ENCODE data around the gene SH3D19. TPM values are rescaled to one million over a fixed set of nuclear protein-coding genes. Genes with fewer than 3 reads are reported as not detected.

Gene SH3D19
- total RNA-seq, 4 donors from 2014 or later, result 35.1 to 113 (median 38.6) TPM

DNA sequence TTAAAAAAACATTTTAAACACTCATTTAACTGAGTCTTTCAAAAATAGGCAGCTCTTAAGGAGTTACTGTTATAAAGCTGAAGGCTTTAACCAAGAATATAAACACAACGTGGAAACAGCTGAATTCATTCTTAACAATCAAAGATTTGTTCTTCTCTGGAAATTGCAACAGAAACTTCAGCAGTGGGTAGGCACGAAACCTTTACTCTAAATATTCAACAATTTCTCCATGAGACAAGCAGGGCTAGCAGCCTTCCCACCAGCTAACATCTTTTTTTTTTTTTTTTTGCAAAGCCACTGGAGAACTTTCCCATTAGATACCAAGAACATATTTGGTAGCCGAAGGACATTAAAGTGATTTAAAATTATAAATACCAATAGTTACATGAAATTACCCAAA lies 126.7 kb downstream of the SH3D19 start:
- intact Hi-C loops (cut with DNase I), result no loop called here
- Histone ChIP-seq H3K9me3 (no peaks in the 10 kb centered on the region), H3K27me3 (no peaks in the 10 kb centered on the region), H3K27ac (peak overlapping the region in 3 of 4 donors; percentile 74 to 87 (median 83)), H3K4me3 (peak overlapping the region in 1 of 4 donors; percentile 12), H3K4me1 (peaks cover 0 to 75% (median 32%) of the 10 kb centered on the region in 3 donors), H3K36me3 (no peaks in the 10 kb centered on the region)
- TF ChIP-seq POLR2A (IDR thresholded peaks at IDR 0.05), result no peak
- TF ChIP-seq, protein P1, sequence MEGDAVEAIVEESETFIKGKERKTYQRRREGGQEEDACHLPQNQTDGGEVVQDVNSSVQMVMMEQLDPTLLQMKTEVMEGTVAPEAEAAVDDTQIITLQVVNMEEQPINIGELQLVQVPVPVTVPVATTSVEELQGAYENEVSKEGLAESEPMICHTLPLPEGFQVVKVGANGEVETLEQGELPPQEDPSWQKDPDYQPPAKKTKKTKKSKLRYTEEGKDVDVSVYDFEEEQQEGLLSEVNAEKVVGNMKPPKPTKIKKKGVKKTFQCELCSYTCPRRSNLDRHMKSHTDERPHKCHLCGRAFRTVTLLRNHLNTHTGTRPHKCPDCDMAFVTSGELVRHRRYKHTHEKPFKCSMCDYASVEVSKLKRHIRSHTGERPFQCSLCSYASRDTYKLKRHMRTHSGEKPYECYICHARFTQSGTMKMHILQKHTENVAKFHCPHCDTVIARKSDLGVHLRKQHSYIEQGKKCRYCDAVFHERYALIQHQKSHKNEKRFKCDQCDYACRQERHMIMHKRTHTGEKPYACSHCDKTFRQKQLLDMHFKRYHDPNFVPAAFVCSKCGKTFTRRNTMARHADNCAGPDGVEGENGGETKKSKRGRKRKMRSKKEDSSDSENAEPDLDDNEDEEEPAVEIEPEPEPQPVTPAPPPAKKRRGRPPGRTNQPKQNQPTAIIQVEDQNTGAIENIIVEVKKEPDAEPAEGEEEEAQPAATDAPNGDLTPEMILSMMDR (IDR thresholded peaks at IDR 0.05), result no peak
- DNase-seq, result no peak
- WGBS, 2 donors, result 49 to 72% methylated on average over 3 of the region's 3 CpGs

DNA sequence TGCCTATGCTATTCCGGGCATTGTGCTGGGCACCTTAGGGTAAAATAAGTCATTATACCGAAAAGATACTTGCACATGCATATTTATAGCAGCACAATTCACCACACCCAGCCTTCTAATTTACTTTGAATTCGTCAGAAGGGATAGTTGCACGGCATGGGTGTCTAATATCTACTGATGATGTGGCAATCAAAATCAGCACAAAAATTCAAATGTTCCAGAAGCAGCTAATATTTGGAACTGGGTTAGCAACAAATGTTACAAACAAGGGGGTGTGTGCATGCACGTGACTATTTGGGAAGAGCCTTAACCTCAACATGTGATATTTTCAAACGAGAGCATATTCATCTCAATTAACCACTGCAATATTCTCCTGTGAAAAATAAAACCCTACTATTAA lies 128.2 kb downstream of the SH3D19 start:
- 34 to 59% methylated on average over 6 of the region's 6 CpGs for WGBS, 2 donors
- Histone ChIP-seq H3K9me3 (no peaks in the 10 kb centered on the region), H3K27me3 (no peaks in the 10 kb centered on the region), H3K27ac (peak overlapping the region; percentile 71 to 87 (median 80)), H3K4me3 (peak overlapping the region in 1 of 4 donors; percentile 30), H3K4me1 (peaks cover 0 to 74% (median 31%) of the 10 kb centered on the region in 3 donors), H3K36me3 (no peaks in the 10 kb centered on the region)
- no peak for DNase-seq
- intact Hi-C loops (cut with DNase I), result no loop called here
- TF ChIP-seq, protein P1 (IDR thresholded peaks at IDR 0.05), result no peak
- no peak for TF ChIP-seq POLR2A (IDR thresholded peaks at IDR 0.05)

DNA sequence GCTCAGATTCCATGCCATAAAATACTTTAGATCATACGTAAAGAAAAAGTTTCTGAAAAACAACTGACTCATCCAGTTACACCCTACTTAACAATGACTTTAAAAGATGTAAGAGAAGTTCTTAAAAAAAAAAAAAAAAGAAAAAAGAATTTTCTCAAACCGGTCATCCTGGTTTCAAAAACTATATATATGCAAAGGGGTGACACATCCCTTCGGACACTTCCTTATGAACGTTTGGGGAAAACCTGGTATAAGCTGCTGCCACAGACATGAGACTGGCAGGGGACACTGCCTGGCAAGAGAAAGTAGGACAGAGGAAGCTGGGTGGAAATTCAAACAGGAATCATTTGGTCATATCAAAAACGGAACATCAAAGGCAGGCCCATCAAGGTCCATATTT lies 129.6 kb downstream of the SH3D19 start:
- H3K4me1 ChIP-seq, result peaks cover 0 to 69% (median 31%) of the 10 kb centered on the region in 3 donors
- no peak for DNase-seq
- H3K36me3 ChIP-seq, result no peaks in the 10 kb centered on the region
- WGBS, 2 donors, result 10 to 14% methylated on average over 5 of the region's 5 CpGs
- no peak overlapping the region for H3K4me3 ChIP-seq
- H3K9me3 ChIP-seq, result no peaks in the 10 kb centered on the region
- H3K27ac ChIP-seq, result peak overlapping the region; percentile 61 to 87 (median 81)
- no peaks in the 10 kb centered on the region for H3K27me3 ChIP-seq
- intact Hi-C loops (cut with DNase I), result no loop called here
- TF ChIP-seq, protein P1 (IDR thresholded peaks at IDR 0.05), result no peak
- no peak for TF ChIP-seq POLR2A (IDR thresholded peaks at IDR 0.05)

DNA sequence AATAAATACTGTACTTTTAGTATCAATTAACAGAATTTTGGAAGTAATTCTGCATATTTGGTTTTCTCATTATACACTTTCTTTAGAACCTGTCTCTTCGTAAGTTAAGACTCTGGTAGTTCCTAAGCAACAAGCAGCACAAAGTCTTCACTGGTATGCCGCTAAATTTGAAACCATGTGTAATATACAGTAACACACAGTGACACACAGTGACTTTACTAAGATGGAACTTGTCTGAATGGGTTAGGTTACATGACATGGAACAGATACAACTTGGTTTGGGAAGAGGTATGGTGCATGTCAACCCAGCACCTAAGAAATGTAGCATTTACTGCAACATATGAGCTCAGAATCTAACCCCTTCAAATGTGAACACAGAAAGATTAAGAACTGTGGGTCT lies 132.0 kb downstream of the SH3D19 start:
- DNase-seq, result no peak
- intact Hi-C loops (cut with DNase I), result no loop called here
- no peak for TF ChIP-seq POLR2A (IDR thresholded peaks at IDR 0.05)
- TF ChIP-seq, protein P1 (IDR thresholded peaks at IDR 0.05), result no peak
- Histone ChIP-seq H3K27me3 (no peaks in the 10 kb centered on the region), H3K4me1 (peaks cover 0 to 52% (median 27%) of the 10 kb centered on the region in 3 donors), H3K27ac (no peak overlapping the region), H3K4me3 (no peak overlapping the region), H3K9me3 (no peaks in the 10 kb centered on the region), H3K36me3 (no peaks in the 10 kb centered on the region)
- WGBS, 2 donors, result 92 to 100% methylated on average over 2 of the region's 2 CpGs

DNA sequence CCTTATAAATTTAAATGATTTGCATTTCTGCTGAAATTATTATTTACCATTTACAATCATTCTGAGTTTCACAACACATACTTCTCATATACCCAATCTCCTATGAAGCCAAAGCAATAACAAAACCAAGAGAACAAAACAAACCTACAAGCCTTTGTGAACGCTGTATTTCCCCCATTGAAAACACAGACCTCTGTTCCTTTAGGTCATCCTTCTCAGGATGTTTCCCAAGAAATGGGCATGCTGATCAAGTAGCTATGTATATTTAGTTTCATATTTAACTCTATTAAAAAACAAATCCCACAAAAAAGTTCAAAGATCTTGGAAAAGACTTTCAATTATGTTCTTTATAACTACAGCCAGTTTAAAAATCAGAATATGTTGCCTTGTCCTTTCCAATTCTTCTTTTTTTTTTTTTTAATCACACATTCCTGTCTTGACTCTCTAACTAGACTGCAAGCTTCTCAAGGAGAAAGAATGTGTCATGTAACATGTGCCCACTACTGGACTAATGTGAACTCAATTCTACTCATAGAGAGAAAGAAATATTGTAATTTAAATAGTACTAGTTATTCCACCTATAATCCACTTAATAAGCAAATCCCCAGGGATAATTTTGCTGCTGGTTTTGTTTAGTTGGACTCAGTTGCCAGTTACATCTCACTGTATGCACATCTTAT lies 132.7 kb downstream of the SH3D19 start:
- TF ChIP-seq, protein P1 (IDR thresholded peaks at IDR 0.05), result no peak
- TF ChIP-seq POLR2A (IDR thresholded peaks at IDR 0.05), result no peak
- H3K9me3 ChIP-seq, result no peaks in the 10 kb centered on the region
- H3K27me3 ChIP-seq, result no peaks in the 10 kb centered on the region
- no peak overlapping the region for H3K4me3 ChIP-seq
- intact Hi-C loops (cut with DNase I), result no loop called here
- H3K27ac ChIP-seq, result no peak overlapping the region
- DNase-seq, result no peak
- 82 to 95% methylated on average over 1 of the region's 1 CpG for WGBS, 2 donors
- H3K36me3 ChIP-seq, result no peaks in the 10 kb centered on the region
- H3K4me1 ChIP-seq, result peaks cover 0 to 48% (median 27%) of the 10 kb centered on the region in 3 donors

Data from esophagus squamous epithelium (tissue), 5 donors.